GM19043 (cell line): ENCODE data around the gene FAAP100.

ENCODE experiments used
- ATAC-seq: cut with Tn5 transposase; IDR thresholded peaks from one replicate; pipeline ENCODE4 v1.9.1; 2021; ENCODE audit warnings: low read depth; ENCODE audit not compliant: unreplicated experiment

Gene FAAP100

GRCh38 chr17:81556175-81556691, 4.1 kb upstream of the FAAP100 start:
- no peak for ATAC-seq

DNA sequence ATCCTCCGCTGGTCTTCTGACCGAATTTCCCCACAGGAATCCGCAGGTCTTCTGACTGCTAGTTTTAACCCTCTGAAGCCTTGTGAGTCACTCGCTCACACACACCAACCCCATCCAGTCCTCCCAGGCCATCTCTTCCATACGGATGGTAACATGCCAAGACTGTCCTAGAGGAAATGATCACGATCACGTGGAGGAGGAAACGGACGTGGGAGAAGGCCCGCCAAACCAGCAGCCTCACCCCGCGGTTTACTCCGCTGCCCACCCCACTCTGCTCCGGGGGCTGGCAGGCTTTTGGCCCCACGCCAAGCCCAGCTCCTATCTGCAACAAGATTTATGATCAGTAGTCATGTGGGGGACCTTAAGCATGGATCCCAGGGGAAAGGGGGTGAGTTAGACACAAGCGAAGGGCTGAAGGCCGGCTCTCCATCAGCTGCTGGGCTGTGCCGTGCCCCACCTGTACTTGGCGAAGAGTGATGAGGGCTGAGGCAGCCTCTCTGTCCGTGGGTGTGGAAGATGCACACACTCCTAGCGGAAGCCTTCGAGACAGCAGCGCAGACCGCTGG, 1.5 kb upstream of the FAAP100 start:
- no peak for ATAC-seq

DNA sequence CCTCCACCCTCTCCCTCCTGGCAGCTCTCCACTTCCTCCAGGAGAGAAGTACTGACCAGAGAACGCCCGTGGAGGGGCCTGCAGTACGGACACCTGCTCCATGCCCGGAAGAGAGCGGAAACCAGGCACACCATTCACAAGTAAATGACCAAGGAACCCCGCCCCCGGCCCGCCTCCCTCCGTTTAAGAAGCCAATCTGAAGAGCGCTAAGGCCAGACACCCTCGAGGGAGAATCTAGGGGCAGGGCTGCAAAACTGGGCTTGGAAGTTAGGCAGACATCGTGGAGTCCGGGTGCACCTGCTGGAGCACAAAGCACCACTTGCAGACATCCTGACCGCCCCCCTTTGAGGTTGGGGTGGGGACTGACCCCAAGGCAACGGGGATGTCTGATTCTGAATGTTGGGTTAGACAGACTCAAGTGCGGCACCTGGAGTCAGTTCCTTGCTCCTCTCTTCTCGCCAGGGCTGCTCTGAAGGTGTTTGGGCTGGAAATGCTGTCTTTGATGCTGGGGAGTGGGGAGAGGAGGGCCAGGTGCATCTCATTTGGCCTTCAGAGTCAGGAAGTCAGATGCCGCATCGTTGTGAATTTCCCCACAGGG, 964 bp upstream of the FAAP100 start:
- peak; percentile 35 for ATAC-seq

- ATAC-seq, result no peak
These were observed 502 bp downstream of the FAAP100 start for GRCh38 chr17:81551458-81552243.

DNA sequence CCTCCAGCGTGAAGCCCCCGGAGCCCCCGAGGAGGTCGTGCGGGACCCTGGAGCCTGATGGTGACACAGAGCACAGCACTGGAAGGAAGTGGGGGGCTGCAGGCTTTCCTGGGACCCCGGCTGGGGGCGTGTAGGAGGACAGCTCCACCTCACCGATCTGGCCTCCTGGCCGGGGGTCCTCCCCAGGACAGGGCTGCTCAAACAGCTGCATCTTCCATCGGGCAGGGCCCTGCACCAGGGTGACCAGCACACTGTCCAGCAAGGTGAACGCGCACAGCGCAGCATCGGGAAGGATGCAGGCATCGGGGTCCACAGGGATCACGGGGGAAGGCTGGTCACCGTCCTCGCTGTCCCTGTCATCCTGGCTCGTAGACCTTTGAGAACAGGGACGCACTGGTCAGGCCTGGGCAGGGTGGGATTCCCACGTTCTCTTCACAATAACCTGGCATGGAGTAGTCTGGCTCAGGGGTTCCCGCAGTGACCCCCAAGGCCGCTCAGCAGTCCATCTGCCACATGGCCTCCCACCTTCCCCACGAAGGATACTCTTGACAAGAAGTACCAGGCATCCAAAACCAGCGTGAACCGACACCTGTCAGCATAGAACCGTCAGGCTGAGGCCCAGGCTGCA, 1.2 kb downstream of the FAAP100 start:
- no peak for ATAC-seq

DNA sequence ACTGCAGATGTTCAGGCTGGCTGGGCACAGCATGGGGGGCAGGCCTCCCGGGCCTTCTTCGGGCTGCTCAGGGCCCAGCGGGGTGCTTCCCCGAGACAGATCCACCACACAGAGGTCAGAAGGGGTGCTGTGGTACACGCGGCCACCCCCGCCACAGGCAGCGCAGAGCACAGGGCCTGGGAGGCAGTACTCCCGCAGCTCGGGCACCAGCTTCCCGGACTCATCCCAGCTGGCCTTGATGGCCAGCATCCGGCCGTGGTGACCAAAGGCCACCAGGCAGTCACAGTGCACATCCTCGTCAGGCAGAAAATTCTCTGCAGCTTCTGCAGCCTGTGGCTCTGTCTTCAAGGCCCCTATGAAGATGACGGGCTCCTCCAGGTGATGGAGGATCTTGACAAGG, 1.9 kb downstream of the FAAP100 start:
- ATAC-seq, result no peak

DNA sequence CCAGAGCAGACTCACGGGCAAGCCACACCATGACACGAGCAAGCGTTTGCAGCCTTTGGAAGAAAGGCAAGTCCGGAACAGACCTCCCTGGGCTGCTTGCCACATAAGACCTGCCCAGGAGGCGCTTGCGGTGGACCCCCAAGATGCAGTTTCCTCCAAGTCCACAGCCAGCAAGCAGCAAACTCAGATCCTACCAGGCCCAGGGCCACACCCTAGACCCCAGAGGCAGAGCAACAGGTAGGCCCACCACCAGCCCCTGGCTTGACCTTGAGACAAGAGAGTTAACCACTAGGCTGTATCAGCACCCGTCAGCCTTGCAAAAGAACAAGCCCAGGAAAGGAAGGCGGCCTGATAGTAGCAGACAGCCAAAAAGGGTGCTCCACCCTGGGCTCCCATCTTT, 2.3 kb downstream of the FAAP100 start:
- ATAC-seq, result no peak

DNA sequence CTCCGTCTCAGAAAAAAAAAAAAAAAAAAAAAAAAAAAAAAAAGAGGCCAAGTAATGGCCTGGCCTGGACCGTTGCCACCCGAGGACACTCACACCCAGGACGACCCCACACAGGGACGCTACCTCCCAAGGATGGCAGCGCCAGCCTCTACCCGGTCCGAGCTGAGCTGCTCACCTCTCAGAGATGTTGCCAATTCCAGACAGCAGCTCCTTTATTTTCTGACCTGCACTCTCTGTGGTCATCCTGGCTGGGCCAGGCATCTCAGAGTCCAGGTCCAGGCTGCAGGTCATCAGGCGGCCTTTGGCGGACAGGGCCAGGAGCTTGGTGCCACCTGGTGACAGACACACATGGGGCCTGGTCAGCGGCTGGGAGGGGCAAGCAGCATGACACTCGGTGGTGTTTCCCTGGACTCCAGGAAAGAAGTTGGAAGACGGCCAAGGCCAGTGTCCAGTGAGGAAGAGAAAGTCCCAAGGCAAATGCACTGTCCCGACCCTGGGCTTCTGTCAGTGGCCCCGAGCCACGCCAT, 3.1 kb downstream of the FAAP100 start:
- ATAC-seq, result no peak

GRCh38 chr17:81547614-81547982, 4.6 kb downstream of the FAAP100 start:
- ATAC-seq, result no peak

DNA sequence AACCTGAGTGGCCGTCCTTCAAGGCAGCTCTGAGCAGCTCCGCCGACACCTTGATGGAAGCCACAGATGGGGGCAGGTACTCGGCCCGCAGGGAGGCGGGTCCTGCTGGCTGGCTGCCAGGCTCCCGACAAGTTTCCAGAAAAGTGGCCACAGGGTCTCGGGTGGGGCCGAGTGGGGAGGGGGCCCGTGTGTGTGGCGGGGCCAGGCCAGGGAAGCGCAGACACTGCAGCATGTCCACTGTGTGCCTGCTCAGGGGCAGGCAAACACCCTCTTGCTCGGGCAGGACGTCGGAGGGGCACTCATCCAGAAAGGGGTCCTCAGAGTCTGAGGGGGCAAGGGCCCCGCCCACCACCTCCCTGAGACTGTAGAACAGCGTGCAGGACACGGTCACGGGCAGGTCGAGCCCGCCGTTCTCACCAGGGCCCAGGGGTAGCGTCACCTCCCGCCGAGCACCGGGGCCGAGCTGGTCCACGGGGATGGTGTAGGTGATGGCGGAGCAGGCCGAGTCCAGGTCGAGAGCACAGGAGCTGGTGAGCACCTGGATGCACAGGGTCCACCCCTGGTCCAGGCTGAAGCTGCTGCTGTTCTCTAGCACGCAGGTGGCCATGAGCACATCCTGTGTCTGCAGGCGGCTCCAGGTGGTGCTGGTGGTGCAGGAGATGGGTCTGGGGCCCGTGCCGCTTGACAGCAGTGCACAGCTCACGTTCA, 5.1 kb downstream of the FAAP100 start:
- ATAC-seq, result no peak

DNA sequence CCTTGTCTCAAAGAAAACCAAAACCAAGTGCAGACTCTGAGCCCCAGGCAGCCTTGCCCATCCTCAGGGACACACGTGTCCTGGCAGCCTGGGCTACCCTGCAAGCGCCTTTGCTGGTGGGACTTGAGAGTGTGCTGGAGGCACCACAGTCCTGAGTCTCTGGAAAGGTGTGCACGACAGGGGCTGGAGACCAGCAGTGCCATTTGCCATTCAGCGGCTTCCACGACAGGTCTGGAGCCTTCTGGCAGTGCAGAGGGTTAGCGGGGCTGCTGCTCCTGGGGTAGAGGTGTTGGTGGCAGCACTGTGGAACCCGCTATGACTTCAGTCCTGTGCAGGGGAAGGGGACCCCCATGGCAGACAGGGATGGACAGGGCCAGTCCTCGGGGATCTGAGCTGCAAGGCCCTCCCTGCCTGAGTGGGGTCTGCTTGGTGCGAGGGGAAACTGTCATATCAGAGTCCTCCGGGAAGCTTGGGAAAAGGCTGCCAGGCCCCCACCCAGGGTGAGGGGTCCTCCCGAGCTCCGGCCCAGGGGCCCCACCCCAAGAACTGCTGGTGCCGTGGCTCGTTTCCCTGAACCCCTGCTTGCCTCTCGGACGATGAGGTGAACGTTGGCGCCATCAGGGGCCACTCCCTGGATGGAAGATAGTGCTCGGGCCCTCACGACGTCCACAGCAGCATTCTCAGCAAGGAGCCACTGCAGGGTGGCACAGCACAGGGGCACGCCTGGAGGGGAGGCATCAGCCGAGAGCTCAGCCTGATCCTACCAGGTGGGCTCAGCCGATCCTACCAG, 6.8 kb downstream of the FAAP100 start:
- no peak for ATAC-seq

DNA sequence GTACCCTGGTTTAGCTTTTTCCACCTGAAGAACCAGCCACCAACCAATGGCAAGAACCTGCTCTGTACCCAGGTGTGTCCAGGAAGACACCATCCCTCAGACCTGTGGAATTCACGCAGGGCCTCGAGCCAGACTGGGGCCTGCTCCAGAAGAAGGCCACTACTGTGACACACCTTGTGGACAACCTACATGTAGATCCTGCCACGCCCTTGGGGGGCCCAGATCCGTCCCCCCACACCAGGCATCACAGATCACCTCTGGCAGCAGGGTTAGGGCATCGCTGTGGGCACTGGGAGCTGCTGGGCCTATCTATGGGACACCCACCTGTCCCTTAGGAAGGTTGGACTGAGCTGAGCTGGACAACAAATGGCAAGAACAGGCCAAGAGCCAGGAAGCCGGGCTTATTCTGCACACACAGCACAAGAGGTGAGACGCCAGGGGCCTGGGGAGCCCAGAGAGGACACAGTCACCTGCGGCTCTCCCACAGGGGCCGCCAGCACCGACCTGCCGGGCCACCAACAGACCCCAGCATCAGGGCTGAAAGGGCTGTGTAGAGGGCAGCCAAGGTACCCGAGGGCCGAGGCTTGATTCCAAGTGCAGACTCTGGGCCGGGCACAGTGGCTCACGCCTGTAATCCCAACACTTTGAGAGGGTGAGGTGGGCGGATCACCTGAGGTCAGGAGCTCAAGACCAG, 7.7 kb downstream of the FAAP100 start:
- ATAC-seq, result no peak

DNA sequence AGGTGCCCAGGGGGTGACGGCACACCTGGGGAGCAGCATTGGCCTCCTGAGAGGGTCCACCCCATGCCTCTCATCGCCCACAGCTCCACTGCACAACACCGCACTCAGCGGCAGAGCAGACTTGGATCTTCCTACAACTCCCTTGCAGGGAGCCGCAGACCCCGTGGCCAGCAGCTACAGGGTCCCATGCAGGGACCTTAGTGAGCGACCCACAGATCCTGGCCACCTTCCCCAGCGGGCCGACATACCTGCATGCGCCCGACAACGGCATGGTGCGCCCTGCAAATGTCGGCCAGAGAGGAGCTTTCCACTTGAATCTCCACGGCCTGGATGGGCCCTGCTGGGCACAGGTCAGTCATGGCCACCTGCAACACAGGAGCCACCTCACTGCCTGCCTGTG, 8.4 kb downstream of the FAAP100 start:
- ATAC-seq, result no peak

GRCh38 chr17:81543339-81543675, 8.8 kb downstream of the FAAP100 start:
- ATAC-seq, result no peak

GRCh38 chr17:81542431-81543338, 9.5 kb downstream of the FAAP100 start:
- no peak for ATAC-seq

DNA sequence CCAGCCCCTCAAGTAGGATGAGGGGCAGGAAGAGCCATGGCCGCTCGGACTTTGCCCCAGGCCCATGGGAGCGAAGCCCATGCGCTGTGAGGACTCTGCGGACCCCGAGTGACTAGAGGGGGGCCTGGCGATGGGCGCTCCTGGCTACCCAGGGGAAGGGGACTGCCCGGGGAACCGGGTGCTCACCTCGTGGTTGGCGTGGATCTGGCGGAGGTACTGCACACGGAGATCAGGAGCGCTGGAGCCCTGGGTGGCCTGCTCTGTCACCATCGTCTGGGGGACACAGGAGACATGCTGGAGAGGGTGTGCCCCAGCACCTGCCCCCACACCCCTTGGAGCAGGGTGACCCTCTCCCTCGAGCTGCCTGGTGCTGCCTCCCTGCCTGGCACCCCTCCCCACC, 11.0 kb downstream of the FAAP100 start:
- no peak for ATAC-seq

GRCh38 chr17:81540676-81541027, 11.5 kb downstream of the FAAP100 start:
- no peak for ATAC-seq

DNA sequence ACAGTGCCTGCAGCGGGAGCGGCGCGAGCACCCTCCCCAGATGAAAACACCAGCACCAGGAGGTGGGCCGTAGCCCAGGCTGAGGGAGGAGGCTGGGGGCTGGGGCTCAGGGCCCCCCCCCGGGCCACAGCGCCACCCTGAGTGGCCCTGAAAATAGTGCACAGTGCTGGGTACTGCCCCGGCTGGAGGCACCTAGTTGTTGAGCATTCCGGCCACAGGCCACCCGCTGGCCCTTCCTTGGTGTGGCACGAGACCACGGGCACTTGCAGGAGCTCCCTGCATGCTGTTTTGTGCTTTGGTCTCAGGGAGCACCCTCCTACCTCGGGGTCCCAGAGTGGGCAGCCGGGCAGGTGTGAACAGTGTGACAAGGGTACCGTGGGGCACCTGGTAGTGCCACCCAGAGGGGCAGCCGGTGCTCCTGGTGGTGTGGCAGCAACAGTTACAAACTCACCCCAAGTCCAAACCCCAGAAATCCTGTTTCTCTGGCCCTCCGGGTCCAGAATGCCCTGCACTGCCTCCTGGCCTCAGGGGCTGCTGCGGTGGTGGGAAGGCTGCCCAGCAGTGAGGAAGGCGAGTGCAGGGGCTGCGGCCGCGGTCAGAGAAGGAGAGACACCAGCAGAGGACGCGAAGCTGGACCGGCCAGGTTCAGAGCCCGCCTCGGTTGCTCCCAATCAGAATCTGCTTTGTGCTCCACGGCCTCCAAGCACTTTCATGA, 12.0 kb downstream of the FAAP100 start:
- ATAC-seq, result no peak
